Measurements from ENCODE around the gene USP46. TPM values are rescaled to one million over a fixed set of nuclear protein-coding genes. Genes with fewer than 3 reads are reported as not detected.

Gene USP46
- total RNA-seq, 1 experiment from 2014 or later, result 16.8 TPM

DNA sequence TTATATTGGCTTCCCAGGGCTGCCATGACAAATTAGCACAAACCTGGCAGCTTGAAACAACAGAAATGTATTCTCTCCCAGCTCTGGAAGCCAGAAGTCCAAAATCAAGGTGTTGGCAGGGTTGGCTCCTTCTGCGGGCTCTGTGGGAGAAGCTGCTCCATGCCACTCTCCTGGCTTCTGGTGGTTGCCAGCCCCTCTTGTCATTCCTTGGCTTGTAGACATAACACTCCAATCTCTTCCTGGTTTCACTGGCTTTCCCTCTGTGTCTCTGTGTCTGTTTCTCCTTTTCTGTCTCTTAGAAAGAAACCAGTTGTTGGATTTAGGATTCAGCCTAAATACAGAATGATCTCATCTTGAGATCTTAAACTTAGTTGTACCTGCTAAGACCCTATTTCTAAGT lies 85.5 kb downstream of the USP46 start:
- Mint-ChIP-seq H3K27ac (ENCODE audit: low read depth, unreplicated experiment) (no peak overlapping the region), H3K9me3 (ENCODE audit: unreplicated experiment) (no peaks in the 10 kb centered on the region), H3K4me1 (ENCODE audit: insufficient read depth, unreplicated experiment) (peaks cover 10% of the 10 kb centered on the region), H3K27me3 (ENCODE audit: insufficient read depth, unreplicated experiment) (no peaks in the 10 kb centered on the region), H3K36me3 (ENCODE audit: insufficient read depth, unreplicated experiment) (no peaks in the 10 kb centered on the region), H3K4me3 (ENCODE audit: unreplicated experiment) (no peak overlapping the region)
- POLR2A ChIA-PET, result interaction anchor here (0.9 to 1.4 kb wide), 2 partner anchors 86 to 121 kb away, joined by 3 read pairs; no protein-coding TSS in a partner anchor
- intact Hi-C loops (cut with micrococcal nuclease), result no loop called here
- TF ChIP-seq, protein P1, sequence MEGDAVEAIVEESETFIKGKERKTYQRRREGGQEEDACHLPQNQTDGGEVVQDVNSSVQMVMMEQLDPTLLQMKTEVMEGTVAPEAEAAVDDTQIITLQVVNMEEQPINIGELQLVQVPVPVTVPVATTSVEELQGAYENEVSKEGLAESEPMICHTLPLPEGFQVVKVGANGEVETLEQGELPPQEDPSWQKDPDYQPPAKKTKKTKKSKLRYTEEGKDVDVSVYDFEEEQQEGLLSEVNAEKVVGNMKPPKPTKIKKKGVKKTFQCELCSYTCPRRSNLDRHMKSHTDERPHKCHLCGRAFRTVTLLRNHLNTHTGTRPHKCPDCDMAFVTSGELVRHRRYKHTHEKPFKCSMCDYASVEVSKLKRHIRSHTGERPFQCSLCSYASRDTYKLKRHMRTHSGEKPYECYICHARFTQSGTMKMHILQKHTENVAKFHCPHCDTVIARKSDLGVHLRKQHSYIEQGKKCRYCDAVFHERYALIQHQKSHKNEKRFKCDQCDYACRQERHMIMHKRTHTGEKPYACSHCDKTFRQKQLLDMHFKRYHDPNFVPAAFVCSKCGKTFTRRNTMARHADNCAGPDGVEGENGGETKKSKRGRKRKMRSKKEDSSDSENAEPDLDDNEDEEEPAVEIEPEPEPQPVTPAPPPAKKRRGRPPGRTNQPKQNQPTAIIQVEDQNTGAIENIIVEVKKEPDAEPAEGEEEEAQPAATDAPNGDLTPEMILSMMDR (IDR thresholded peaks at IDR 0.05; ENCODE audit: unreplicated experiment), result no peak
- no peak for DNase-seq (ENCODE audit: unreplicated experiment)
- no TSS peak for BruUV-seq (replicated peaks)
- CTCF ChIA-PET, result no interaction called here

DNA sequence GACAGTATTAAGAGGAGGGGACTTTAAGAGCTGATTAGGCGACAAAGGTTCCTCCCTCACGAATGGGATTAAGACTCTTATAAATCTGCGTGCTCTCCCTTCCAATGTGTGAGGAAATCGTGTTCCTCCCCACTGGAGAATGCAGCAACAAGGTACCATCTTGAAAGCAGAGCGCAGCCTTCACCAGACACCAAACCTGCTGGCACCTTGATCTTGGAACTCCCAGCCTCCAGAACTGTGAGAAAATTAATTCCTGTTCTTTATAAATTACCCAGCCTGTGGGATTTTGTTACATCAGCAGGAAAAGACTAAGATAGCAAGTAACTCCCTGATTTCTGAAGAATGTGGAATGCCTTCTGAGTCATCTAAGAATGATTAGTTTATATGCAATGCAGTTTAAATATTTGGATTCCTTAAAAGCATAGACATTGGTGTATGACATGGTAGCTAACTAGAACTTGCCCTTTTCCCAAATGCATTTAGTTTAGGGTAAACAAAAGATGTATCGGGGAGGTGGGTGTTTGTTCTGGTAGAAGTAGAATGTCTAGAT lies 86.1 kb downstream of the USP46 start:
- Mint-ChIP-seq H3K4me1 (ENCODE audit: insufficient read depth, unreplicated experiment) (peaks cover 10% of the 10 kb centered on the region), H3K9me3 (ENCODE audit: unreplicated experiment) (no peaks in the 10 kb centered on the region), H3K4me3 (ENCODE audit: unreplicated experiment) (no peak overlapping the region), H3K27ac (ENCODE audit: low read depth, unreplicated experiment) (no peak overlapping the region), H3K27me3 (ENCODE audit: insufficient read depth, unreplicated experiment) (no peaks in the 10 kb centered on the region), H3K36me3 (ENCODE audit: insufficient read depth, unreplicated experiment) (no peaks in the 10 kb centered on the region)
- intact Hi-C loops (cut with micrococcal nuclease), result no loop called here
- TF ChIP-seq, protein P1 (IDR thresholded peaks at IDR 0.05; ENCODE audit: unreplicated experiment), result no peak
- peak; percentile 20 for DNase-seq (ENCODE audit: unreplicated experiment)
- POLR2A ChIA-PET, result interaction anchor here (0.9 kb wide), 1 partner anchor 121 kb away, joined by 3 read pairs; no protein-coding TSS in a partner anchor
- no TSS peak for BruUV-seq (replicated peaks)
- CTCF ChIA-PET, result no interaction called here

DNA sequence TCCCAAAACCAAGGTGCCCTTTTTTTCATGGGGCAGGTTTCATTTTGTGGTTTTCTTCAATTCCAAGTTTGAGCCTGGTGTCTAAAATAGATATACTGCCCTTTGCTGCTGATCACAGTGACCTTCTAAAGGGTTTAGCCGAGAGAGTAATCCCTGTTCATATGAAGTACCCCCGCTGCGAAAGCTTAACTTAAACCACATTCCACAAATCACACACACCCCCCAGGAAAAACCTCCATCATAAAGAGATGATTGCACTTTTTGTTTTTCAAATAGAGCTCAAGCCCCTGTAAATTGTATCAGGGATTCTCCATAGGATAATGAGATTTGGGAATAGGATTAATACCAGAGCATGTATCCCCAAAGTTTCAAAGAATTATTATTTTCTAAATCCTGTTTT lies 90.8 kb downstream of the USP46 start:
- Mint-ChIP-seq H3K4me1 (ENCODE audit: insufficient read depth, unreplicated experiment) (no peaks in the 10 kb centered on the region), H3K9me3 (ENCODE audit: unreplicated experiment) (no peaks in the 10 kb centered on the region), H3K27me3 (ENCODE audit: insufficient read depth, unreplicated experiment) (no peaks in the 10 kb centered on the region), H3K4me3 (ENCODE audit: unreplicated experiment) (no peak overlapping the region), H3K27ac (ENCODE audit: low read depth, unreplicated experiment) (no peak overlapping the region), H3K36me3 (ENCODE audit: insufficient read depth, unreplicated experiment) (peaks cover under 1% of the 10 kb centered on the region)
- TF ChIP-seq, protein P1 (IDR thresholded peaks at IDR 0.05; ENCODE audit: unreplicated experiment), result no peak
- ChIA-PET CTCF (interaction anchor here (0.6 to 1.3 kb wide), 5 partner anchors 22 to 1958 kb away, joined by 3 to 4 read pairs (median 3); no protein-coding TSS in a partner anchor), POLR2A (interaction anchor here (0.7 kb wide), 1 partner anchor 11 kb away, joined by 3 read pairs; no protein-coding TSS in a partner anchor)
- intact Hi-C loops (cut with micrococcal nuclease), result no loop called here
- no peak for DNase-seq (ENCODE audit: unreplicated experiment)
- BruUV-seq (replicated peaks), result no TSS peak

DNA sequence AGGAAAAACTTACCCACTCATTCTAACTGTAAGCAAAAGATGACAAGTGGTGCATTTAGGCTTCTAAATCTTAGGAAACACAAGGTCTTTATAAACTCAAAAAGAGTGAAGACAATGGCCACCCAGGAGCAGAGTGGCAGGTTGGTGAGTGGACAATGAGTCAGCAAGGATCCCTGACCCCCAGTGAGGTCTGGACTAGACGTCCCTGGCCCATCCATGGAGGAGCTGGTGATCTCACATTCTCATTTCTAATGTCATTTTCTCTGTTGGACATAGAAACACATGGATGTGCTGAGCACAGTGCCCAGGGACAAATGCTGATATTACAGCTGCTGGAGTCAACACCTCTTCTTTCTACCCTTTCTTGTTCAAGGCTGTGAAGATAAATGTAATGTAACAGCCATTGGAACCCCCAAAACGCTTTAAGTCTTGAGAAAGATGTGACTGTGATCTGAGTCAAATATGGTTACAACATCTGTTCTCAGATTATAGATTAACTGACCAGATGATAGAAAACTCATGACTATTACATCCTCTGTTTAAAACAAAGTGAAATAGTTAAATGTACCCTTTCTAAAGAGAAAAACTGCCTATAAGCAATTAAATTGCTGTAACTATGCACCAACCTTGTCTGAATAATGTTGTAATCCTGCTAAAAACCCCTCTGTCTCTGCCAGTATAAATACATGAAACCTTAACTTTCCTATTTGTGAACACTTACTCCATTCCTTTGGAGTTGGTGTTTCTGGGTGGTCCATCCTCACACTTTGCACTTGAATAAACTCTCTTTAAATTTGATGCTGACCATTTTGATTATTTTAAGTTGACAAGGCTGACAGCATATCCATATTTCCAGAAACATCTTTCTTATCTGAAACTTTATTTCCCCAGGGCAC lies 92.7 kb downstream of the USP46 start:
- BruUV-seq (replicated peaks), result no TSS peak
- intact Hi-C loops (cut with micrococcal nuclease), result no loop called here
- Mint-ChIP-seq H3K27ac (ENCODE audit: low read depth, unreplicated experiment) (no peak overlapping the region), H3K27me3 (ENCODE audit: insufficient read depth, unreplicated experiment) (no peaks in the 10 kb centered on the region), H3K36me3 (ENCODE audit: insufficient read depth, unreplicated experiment) (peaks cover 5% of the 10 kb centered on the region), H3K4me1 (ENCODE audit: insufficient read depth, unreplicated experiment) (no peaks in the 10 kb centered on the region), H3K4me3 (ENCODE audit: unreplicated experiment) (no peak overlapping the region), H3K9me3 (ENCODE audit: unreplicated experiment) (no peaks in the 10 kb centered on the region)
- POLR2A ChIA-PET, result interaction anchor here (0.9 kb wide), 1 partner anchor 419 kb away, joined by 3 read pairs; no protein-coding TSS in a partner anchor
- TF ChIP-seq, protein P1 (IDR thresholded peaks at IDR 0.05; ENCODE audit: unreplicated experiment), result no peak
- CTCF ChIA-PET, result no interaction called here
- DNase-seq (ENCODE audit: unreplicated experiment), result no peak

All from MCF 10A (cell line).